ENCODE measurements around the gene GDI1. TPM values are rescaled to one million over a fixed set of nuclear protein-coding genes. Genes with fewer than 3 reads are reported as not detected.

Gene GDI1
- total and polyA plus RNA-seq, 2 experiments from 2014 or later = 48.5 to 95.9 TPM

DNA sequence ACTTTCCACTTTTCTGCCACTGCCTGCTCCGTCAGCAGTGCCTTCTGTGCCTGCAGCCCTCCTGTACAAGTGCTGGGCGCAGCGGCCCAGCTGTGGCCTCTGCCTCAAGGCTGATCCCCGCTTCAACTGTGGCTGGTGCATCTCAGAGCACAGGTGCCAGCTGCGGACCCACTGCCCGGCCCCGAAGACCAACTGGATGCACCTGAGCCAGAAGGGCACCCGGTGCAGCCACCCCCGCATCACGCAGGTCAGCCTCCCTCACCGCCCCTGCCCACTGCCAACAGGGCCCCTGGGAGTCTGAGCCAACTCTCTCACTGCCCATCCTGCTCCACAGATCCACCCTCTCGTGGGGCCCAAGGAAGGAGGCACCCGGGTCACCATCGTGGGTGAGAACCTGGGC is 28.6 kb downstream of the GDI1 start:
- Mint-ChIP-seq H3K9me3 (no peaks in the 10 kb centered on the region), H3K36me3 (ENCODE audit: low read depth) (peaks cover 12% of the 10 kb centered on the region), H3K4me3 (no peak overlapping the region), H3K4me1 (no peaks in the 10 kb centered on the region), H3K27me3 (ENCODE audit: insufficient read depth, low read depth, poor library complexity) (no peaks in the 10 kb centered on the region), H3K27ac (no peak overlapping the region)
- H3K79me2 ChIP-seq (replicated peaks; ENCODE audit: insufficient read depth) = no peaks in the 10 kb centered on the region
- H2AFZ ChIP-seq = no peak overlapping the region
- H3K4me2 ChIP-seq = no peak overlapping the region
- no peaks in the 10 kb centered on the region for H4K20me1 ChIP-seq (replicated peaks; ENCODE audit: insufficient read depth)
- H3K4me1 ChIP-seq (ENCODE audit: insufficient read depth) = no peaks in the 10 kb centered on the region
- no peaks in the 10 kb centered on the region for H3K27me3 ChIP-seq (ENCODE audit: insufficient read depth)
- ATAC-seq (no peak), DNase-seq (ENCODE audit: low spot score) (no peak)
- H3K27ac ChIP-seq (ENCODE audit: low read depth) = no peak overlapping the region
- H3F3A ChIP-seq (replicated peaks; ENCODE audit: low read depth) = no peaks in the 10 kb centered on the region
- H3K9me2 ChIP-seq (ENCODE audit: insufficient read depth) = no peaks in the 10 kb centered on the region
- TF ChIP-seq EZH2 (IDR thresholded peaks at IDR 0.05; ENCODE audit: low read depth, unreplicated experiment) = no peak
- TF ChIP-seq NANOG (IDR thresholded peaks at IDR 0.05; ENCODE audit: borderline replicate concordance) = no peak
- TF ChIP-seq REST (IDR thresholded peaks at IDR 0.05; ENCODE audit: unreplicated experiment) = no peak
- TF ChIP-seq CTCF (conservative IDR thresholded peaks at IDR 0.05; ENCODE audit: low read depth in 2 of 2) = no peak
- TF ChIP-seq ETS1 (IDR thresholded peaks at IDR 0.05) = no peak
- TF ChIP-seq ZNF462 (CRISPR knock-in tag; IDR thresholded peaks at IDR 0.05) = no peak
- no peak for TF ChIP-seq JUNB (IDR thresholded peaks at IDR 0.05; ENCODE audit: unreplicated experiment)
- TF ChIP-seq POLR2AphosphoS5 (IDR thresholded peaks at IDR 0.05; ENCODE audit: low read depth) = no peak
- H3K36me3 ChIP-seq (ENCODE audit: insufficient read depth) = no peaks in the 10 kb centered on the region
- no peak overlapping the region for H3K4me3 ChIP-seq
